Transverse colon (tissue), 4 donors: ENCODE results near the gene SMOC1.

Experiments
- EP300 ChIP-seq: sonication (generic); formaldehyde crosslinking; IDR thresholded peaks from one replicate; pipeline ENCODE4 v1.6.1; 2017; ENCODE audit warnings: antibody characterized with exemption, low read depth
- POLR2A ChIP-seq: fragments of 450-650 bp; IDR thresholded peaks from one replicate; pipeline ENCODE4 v1.6.1; 2016; ENCODE audit warnings: antibody characterized with exemption, mild to moderate bottlenecking, moderate library complexity
- POLR2AphosphoS5 ChIP-seq, 3 donors: sonication (generic); formaldehyde crosslinking; IDR thresholded peaks; one replicate each; pipeline ENCODE4 v1.6.1; 2016; ENCODE audit warnings: antibody characterized with exemption in 3 of 3
- TF ChIP-seq, protein P1 (sequence below), 5 experiments: fragments of 200-600 bp in 3 of 5; fragments of 450-650 bp in 2 of 5; sonication (generic) in 3 of 5; IDR thresholded peaks; 1 replicate in 2 of 5; 2 replicates in 3 of 5; pipeline ENCODE4 v1.5.1; 2016 to 2017; ENCODE audit warnings: antibody characterized with exemption in 5 of 5, inconsistent platforms in 3 of 5, mild to moderate bottlenecking in 2 of 5, moderate library complexity in 1 of 5

DNA sequence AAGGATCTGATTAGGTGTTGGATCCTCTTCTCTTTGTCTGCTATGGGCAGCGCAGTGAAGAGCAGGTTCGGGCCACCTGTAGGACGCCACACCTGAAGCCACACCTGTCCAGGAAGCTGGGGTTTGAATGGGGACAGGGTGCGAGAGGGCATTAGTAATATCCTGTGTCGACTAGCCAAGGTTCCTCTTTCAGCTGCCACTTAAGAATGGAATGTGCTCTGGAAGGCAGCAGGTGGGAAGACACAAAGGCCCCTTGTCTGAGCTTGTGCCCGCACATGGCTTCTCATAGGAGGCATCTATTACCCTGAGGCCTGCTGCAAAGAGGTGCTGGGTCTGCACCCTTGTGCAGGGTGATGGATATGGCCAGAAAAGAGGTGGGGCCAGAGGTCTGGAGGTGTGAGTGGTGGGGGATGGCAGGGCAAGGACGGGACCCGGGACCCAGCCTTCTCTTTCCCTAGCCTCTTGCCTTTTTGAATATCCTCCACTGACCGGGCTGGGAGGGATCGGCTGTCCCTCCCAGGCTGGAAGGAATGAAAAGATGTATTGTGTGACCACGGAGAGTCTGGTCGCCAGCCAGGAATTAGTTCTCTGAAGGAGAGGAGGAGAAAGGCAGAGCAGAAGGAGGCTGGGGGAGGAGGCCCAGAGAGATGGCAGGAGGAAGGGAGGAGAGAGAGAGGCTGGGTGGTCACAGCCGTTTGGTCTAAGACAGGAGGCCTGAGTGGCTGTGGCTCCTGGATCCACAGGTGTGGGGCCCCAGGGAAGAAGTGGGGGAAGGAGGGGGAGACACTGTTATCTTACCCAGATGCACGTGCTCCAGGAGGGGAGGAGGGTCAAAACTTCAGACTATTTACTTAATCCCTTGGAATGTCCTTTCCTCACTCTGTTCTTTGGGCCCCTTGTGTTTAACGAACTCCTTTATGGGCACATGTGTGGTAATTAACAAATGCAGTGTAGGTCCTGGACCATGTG lies 101.5 kb downstream of the SMOC1 start:
- TF ChIP-seq, protein P1, sequence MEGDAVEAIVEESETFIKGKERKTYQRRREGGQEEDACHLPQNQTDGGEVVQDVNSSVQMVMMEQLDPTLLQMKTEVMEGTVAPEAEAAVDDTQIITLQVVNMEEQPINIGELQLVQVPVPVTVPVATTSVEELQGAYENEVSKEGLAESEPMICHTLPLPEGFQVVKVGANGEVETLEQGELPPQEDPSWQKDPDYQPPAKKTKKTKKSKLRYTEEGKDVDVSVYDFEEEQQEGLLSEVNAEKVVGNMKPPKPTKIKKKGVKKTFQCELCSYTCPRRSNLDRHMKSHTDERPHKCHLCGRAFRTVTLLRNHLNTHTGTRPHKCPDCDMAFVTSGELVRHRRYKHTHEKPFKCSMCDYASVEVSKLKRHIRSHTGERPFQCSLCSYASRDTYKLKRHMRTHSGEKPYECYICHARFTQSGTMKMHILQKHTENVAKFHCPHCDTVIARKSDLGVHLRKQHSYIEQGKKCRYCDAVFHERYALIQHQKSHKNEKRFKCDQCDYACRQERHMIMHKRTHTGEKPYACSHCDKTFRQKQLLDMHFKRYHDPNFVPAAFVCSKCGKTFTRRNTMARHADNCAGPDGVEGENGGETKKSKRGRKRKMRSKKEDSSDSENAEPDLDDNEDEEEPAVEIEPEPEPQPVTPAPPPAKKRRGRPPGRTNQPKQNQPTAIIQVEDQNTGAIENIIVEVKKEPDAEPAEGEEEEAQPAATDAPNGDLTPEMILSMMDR (IDR thresholded peaks at IDR 0.05): no peak
- TF ChIP-seq POLR2A (no peak), EP300 (no peak), POLR2AphosphoS5 (IDR thresholded peaks at IDR 0.05) (no peak)
